ENCODE results near the gene LRRC71.

LRRC71 gene

DNA sequence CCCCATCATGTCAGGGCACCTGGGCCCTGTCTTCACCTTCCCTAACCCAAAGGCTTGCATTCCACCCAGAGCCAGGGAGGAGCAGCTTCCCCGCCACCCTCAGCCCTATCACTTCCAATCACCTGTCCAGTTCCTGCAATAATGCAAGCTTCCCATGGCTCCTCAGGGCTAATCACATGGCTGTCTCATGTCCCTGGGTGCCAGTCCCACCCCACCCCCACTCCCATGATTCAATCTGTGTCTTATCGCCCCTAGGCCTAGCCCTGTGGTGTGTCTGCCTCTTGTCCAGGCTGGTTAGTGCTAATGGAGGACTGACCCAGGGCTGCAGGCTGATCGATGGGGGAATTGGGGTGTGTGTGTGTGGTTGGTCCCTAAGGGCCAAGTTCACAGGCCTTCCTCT is 37.9 kb upstream of the LRRC71 start:
- Histone ChIP-seq H3K4me1 (ENCODE audit: control insufficient read depth, insufficient read depth, low read length) (no peaks in the 10 kb centered on the region), H3K4me2 (ENCODE audit: low read length) (no peak overlapping the region), H3K27me3 (ENCODE audit: control insufficient read depth, insufficient read depth, low read length) (peaks cover 91% of the 10 kb centered on the region), H3K9ac (ENCODE audit: low read depth, low read length) (no peak overlapping the region), H3K9me3 (replicated peaks; ENCODE audit: low read length) (no peaks in the 10 kb centered on the region), H3K4me3 (ENCODE audit: low read length) (no peak overlapping the region), H3K36me3 (ENCODE audit: insufficient read depth, low read length) (no peaks in the 10 kb centered on the region)

DNA sequence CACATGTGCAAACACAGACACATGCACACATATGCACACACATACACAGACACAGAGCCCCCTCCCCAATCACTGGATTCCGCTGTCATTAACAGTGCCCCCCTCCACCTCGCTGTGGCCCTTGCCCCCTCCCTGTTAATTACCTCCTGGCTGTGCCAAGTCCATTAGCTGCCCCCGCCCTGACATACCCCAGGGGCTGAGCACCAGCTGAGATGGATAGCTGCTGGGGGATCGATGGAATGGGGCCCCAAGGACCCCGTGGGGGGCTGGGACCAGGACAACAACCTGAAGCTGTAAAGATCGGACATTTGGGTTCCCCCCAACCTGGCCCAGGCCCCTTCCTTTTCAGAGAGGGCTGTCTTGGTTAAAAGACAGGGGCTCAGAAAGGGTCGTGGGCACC is 36.5 kb upstream of the LRRC71 start:
- Histone ChIP-seq H3K4me3 (ENCODE audit: low read length) (no peak overlapping the region), H3K9me3 (replicated peaks; ENCODE audit: low read length) (no peaks in the 10 kb centered on the region), H3K9ac (ENCODE audit: low read depth, low read length) (no peak overlapping the region), H3K4me2 (ENCODE audit: low read length) (no peak overlapping the region), H3K4me1 (ENCODE audit: control insufficient read depth, insufficient read depth, low read length) (no peaks in the 10 kb centered on the region), H3K36me3 (ENCODE audit: insufficient read depth, low read length) (no peaks in the 10 kb centered on the region), H3K27me3 (ENCODE audit: control insufficient read depth, insufficient read depth, low read length) (peaks cover 91% of the 10 kb centered on the region)

DNA sequence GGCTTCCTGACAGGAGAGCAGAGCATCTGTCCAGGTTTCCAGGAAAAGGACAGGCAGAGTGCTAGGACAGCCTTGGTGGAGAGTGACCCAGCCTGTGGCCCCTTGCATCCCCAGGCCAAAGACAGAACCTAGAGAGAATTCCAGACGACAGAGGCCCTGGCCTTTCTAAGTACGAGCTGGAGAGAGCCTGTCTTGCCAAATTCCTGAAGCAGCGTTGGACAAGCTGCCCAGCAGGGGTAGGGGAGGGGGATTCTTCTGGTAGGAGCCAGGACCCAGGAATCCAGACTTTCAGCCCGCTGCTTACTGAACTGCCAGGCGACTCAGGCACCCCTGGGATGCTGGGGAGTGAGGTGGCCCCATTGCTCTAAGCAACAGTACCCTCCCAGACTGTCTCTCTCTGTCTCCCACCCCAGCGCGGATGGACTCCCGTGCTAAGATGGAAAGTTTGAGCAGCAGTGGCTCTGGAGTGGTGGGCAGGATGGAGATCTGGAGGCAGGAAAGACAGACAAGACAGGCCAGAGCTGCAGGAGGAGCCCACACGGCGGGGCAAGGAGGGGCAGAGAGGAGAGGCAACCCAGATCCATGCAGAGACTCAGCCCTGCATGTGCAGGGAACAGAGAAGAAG is 35.8 kb upstream of the LRRC71 start:
- Histone ChIP-seq H3K27me3 (ENCODE audit: control insufficient read depth, insufficient read depth, low read length) (peaks cover 87% of the 10 kb centered on the region), H3K4me3 (ENCODE audit: low read length) (no peak overlapping the region), H3K36me3 (ENCODE audit: insufficient read depth, low read length) (no peaks in the 10 kb centered on the region), H3K4me1 (ENCODE audit: control insufficient read depth, insufficient read depth, low read length) (no peaks in the 10 kb centered on the region), H3K9me3 (replicated peaks; ENCODE audit: low read length) (no peaks in the 10 kb centered on the region), H3K9ac (ENCODE audit: low read depth, low read length) (no peak overlapping the region), H3K4me2 (ENCODE audit: low read length) (no peak overlapping the region)

GRCh38 chr1:156885314-156885713 is 35.1 kb upstream of the LRRC71 start:
- no peak overlapping the region for H3K9ac ChIP-seq (ENCODE audit: low read depth, low read length)
- peaks cover 81% of the 10 kb centered on the region for H3K27me3 ChIP-seq (ENCODE audit: control insufficient read depth, insufficient read depth, low read length)
- H3K9me3 ChIP-seq (replicated peaks; ENCODE audit: low read length) = no peaks in the 10 kb centered on the region
- no peak overlapping the region for H3K4me3 ChIP-seq (ENCODE audit: low read length)
- no peak overlapping the region for H3K4me2 ChIP-seq (ENCODE audit: low read length)
- H3K4me1 ChIP-seq (ENCODE audit: control insufficient read depth, insufficient read depth, low read length) = no peaks in the 10 kb centered on the region
- H3K36me3 ChIP-seq (ENCODE audit: insufficient read depth, low read length) = no peaks in the 10 kb centered on the region

DNA sequence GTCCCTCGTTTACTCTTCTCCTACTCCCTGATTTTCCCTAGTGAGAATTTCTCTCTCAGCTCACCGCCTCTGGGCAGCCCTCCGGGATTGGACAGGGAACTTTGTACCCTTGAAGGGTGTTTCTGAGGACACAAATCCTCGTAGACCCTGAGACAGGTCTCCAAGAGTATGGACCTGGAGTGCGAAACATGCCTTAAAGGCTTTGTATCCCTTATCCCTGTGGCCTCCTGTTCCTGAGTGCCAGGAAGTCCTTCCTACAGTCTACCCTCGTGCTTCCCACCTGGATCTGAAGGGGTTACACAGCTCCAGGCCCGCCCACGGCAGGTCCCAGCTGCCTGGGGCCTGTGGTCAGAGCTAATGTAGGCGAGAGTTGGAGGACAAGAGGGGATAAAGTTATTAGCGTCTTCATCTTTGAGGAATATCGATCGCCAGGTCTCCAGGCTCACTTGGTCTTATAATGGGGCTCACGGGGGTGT is 34.5 kb upstream of the LRRC71 start:
- Histone ChIP-seq H3K9me3 (replicated peaks; ENCODE audit: low read length) (no peaks in the 10 kb centered on the region), H3K9ac (ENCODE audit: low read depth, low read length) (no peak overlapping the region), H3K27me3 (ENCODE audit: control insufficient read depth, insufficient read depth, low read length) (peaks cover 75% of the 10 kb centered on the region), H3K4me3 (ENCODE audit: low read length) (no peak overlapping the region), H3K4me1 (ENCODE audit: control insufficient read depth, insufficient read depth, low read length) (no peaks in the 10 kb centered on the region), H3K36me3 (ENCODE audit: insufficient read depth, low read length) (no peaks in the 10 kb centered on the region), H3K4me2 (ENCODE audit: low read length) (no peak overlapping the region)

- Histone ChIP-seq H3K4me1 (ENCODE audit: control insufficient read depth, insufficient read depth, low read length) (no peaks in the 10 kb centered on the region), H3K4me2 (ENCODE audit: low read length) (no peak overlapping the region), H3K4me3 (ENCODE audit: low read length) (no peak overlapping the region), H3K9me3 (replicated peaks; ENCODE audit: low read length) (no peaks in the 10 kb centered on the region), H3K27me3 (ENCODE audit: control insufficient read depth, insufficient read depth, low read length) (peaks cover 75% of the 10 kb centered on the region), H3K9ac (ENCODE audit: low read depth, low read length) (no peak overlapping the region), H3K36me3 (ENCODE audit: insufficient read depth, low read length) (no peaks in the 10 kb centered on the region)
Observed at GRCh38 chr1:156886583-156887281, 33.7 kb upstream of the LRRC71 start.

DNA sequence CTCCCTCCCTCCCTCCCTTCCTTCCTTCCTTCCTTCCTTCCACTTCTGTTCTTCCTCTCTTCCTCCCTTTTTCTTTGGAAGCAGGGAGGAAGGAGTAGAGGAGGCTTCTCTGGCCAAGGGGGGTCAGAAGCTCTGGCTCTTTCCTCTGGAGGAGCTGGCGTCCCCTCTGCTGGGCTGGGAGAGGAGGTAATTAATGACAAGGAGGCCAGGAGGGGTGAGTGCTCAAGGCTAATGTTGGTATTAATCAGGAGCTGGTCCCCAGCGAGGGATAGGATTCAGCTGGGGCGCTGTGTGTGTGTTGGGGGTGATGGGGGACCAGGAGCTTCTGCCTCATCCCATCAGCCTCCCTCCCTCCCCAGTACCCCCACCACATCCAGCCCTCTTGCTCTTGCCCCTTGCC is 33.1 kb upstream of the LRRC71 start:
- Histone ChIP-seq H3K4me2 (ENCODE audit: low read length) (no peak overlapping the region), H3K36me3 (ENCODE audit: insufficient read depth, low read length) (no peaks in the 10 kb centered on the region), H3K9ac (ENCODE audit: low read depth, low read length) (no peak overlapping the region), H3K27me3 (ENCODE audit: control insufficient read depth, insufficient read depth, low read length) (peaks cover 72% of the 10 kb centered on the region), H3K4me3 (ENCODE audit: low read length) (no peak overlapping the region), H3K9me3 (replicated peaks; ENCODE audit: low read length) (no peaks in the 10 kb centered on the region), H3K4me1 (ENCODE audit: control insufficient read depth, insufficient read depth, low read length) (peaks cover 3% of the 10 kb centered on the region)

DNA sequence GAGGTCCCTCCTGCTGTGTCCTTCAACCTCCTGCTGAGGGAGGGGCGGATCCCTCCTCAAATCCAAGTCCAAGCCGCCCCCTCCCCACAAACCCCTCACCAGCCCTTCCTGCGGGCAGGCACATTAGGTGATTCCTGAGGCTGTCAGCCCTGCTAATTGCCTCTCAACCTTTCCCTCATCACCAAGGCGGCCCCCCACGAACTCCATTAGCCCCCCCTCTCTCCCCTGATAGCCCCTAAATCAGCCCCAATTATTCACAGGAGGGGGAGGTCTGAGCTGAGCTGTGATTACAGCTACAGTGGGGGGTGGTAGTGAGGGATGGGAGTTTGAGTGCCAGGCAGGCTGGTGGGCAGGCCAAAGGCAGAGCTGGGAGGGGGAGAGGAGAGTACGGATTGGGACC is 32.7 kb upstream of the LRRC71 start:
- H3K4me1 ChIP-seq (ENCODE audit: control insufficient read depth, insufficient read depth, low read length) = peaks cover 7% of the 10 kb centered on the region
- H3K4me3 ChIP-seq (ENCODE audit: low read length) = no peak overlapping the region
- no peak overlapping the region for H3K9ac ChIP-seq (ENCODE audit: low read depth, low read length)
- H3K36me3 ChIP-seq (ENCODE audit: insufficient read depth, low read length) = no peaks in the 10 kb centered on the region
- H3K27me3 ChIP-seq (ENCODE audit: control insufficient read depth, insufficient read depth, low read length) = peaks cover 68% of the 10 kb centered on the region
- no peak overlapping the region for H3K4me2 ChIP-seq (ENCODE audit: low read length)
- H3K9me3 ChIP-seq (replicated peaks; ENCODE audit: low read length) = no peaks in the 10 kb centered on the region

DNA sequence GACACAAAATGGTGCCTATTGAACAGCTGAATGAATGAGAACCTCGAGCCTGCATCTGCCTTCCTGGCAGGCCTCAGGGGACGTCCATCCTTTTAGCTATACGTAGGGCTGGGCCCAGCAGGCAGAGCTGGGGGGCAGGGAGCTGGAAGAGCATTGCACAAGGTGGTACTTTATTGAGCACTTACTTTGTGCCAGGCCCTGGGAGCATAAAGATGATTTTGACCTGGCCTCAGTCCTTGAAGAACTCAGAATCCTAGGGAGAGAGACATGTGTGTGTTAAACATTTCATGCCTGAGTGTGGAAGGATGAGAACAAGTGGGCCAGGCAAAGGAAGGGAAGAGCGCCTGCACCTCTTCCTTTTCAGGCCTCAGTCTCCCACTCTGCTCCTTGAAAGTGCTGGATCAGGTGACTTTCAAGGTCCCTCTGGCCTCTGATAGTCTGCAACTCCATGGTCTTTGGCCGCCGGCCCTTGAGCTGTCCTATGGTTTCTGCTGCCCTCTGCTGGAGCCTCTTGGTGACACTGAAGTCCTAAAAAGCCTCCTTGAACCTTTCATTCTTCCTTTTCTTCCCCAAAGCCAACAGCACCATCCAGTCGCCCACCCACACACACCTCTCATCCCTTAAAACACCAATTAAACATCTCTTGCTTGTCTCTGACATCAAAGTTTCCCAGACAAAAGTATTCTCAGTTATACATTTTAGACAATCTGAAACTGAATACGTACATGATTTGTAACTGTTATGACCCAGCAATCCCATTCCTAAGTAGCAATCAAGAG is 30.4 kb upstream of the LRRC71 start:
- Histone ChIP-seq H3K27me3 (ENCODE audit: control insufficient read depth, insufficient read depth, low read length) (peaks cover 46% of the 10 kb centered on the region), H3K9ac (ENCODE audit: low read depth, low read length) (no peak overlapping the region), H3K4me1 (ENCODE audit: control insufficient read depth, insufficient read depth, low read length) (peaks cover 7% of the 10 kb centered on the region), H3K9me3 (replicated peaks; ENCODE audit: low read length) (no peaks in the 10 kb centered on the region), H3K36me3 (ENCODE audit: insufficient read depth, low read length) (no peaks in the 10 kb centered on the region), H3K4me3 (ENCODE audit: low read length) (no peak overlapping the region), H3K4me2 (ENCODE audit: low read length) (no peak overlapping the region)

DNA sequence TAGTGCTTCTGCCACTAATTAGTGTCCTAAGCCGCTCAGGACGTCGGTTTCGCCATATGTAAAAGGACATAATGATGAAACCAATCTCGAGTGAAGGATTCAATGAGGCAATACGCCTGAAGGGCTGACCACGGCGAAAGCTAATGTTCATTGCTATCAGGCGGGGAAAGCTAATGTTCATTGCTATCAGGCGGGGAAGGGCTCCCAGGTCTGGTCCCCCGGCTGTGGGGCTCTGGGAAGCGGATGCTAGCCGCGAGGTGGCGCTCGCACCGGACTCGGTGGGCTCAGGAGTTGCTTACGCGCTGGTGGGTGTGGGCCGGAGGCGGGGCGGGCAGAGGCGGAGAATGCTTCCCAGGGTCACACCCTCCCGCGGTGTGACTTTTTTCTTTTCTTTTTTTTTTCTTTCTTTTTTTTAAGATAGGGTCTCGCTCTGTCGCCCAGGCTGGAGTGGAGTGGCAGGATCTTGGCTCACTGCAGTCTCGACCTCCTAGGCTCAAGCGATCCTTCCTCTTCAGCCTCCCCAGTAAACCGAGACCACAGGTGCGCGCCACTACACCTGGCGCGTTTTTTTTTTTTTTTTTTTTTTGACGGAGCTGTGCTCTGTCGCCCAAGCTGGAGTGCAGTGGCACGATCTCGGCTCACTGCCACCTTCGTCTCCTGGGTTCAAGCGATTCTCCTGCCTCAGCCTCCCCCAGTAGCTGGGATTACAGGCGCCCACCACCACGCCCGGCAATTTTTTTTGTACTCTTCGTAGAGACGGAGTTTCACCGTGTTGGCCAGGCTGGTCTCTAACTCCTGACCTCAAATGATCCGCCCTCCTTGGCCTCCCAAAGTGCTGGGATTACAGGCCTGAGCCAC is 28.0 kb upstream of the LRRC71 start:
- H3K9ac ChIP-seq (ENCODE audit: low read depth, low read length) = no peak overlapping the region
- H3K9me3 ChIP-seq (replicated peaks; ENCODE audit: low read length) = no peaks in the 10 kb centered on the region
- H3K36me3 ChIP-seq (ENCODE audit: insufficient read depth, low read length) = no peaks in the 10 kb centered on the region
- peaks cover 24% of the 10 kb centered on the region for H3K4me1 ChIP-seq (ENCODE audit: control insufficient read depth, insufficient read depth, low read length)
- H3K4me2 ChIP-seq (ENCODE audit: low read length) = peak overlapping the region; percentile 54
- H3K27me3 ChIP-seq (ENCODE audit: control insufficient read depth, insufficient read depth, low read length) = peaks cover 25% of the 10 kb centered on the region
- H3K4me3 ChIP-seq (ENCODE audit: low read length) = peak overlapping the region; percentile 37
